ENCODE measurements around the gene GAK.

DNA sequence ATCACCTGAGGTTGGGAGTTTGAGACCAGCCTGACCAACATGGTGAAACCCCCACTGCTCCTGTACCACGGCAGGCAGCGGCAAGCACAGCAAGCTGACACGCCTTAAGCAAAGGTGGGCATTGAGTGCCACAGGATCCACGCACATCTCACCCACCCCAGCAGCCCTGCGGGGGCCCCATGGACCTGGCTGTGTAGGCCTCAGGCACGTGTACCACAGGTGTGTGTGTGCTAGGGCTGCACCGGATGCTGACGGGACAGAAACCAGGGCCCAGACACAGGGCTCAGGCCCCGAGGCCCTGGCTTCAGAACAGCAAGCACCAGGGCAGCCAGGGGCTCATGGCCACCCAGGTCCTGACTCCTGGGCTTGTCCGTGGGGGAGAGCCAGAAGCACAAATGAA lies 46.8 kb downstream of the GAK start:
- TF ChIP-seq MAFK (IDR thresholded peaks at IDR 0.05; ENCODE audit: low read depth, low read length) (no peak), CEBPB (IDR thresholded peaks at IDR 0.05; ENCODE audit: low read depth, low read length) (no peak), RAD21 (IDR thresholded peaks at IDR 0.05; ENCODE audit: low read length) (no peak), CHD1 (IDR thresholded peaks at IDR 0.05; ENCODE audit: low read depth, low read length) (no peak), POLR2A (IDR thresholded peaks at IDR 0.05; ENCODE audit: low read depth, low read length) (no peak), RCOR1 (IDR thresholded peaks at IDR 0.05; ENCODE audit: insufficient replicate concordance, low read length) (no peak)
- TF ChIP-seq, protein P1, sequence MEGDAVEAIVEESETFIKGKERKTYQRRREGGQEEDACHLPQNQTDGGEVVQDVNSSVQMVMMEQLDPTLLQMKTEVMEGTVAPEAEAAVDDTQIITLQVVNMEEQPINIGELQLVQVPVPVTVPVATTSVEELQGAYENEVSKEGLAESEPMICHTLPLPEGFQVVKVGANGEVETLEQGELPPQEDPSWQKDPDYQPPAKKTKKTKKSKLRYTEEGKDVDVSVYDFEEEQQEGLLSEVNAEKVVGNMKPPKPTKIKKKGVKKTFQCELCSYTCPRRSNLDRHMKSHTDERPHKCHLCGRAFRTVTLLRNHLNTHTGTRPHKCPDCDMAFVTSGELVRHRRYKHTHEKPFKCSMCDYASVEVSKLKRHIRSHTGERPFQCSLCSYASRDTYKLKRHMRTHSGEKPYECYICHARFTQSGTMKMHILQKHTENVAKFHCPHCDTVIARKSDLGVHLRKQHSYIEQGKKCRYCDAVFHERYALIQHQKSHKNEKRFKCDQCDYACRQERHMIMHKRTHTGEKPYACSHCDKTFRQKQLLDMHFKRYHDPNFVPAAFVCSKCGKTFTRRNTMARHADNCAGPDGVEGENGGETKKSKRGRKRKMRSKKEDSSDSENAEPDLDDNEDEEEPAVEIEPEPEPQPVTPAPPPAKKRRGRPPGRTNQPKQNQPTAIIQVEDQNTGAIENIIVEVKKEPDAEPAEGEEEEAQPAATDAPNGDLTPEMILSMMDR (conservative IDR thresholded peaks at IDR 0.05; ENCODE audit: low read depth, low read length): no peak

Measured in IMR-90 (cell line).